Measurements from ENCODE around the gene ERBB4. TPM values are rescaled to one million over a fixed set of nuclear protein-coding genes. Genes with fewer than 3 reads are reported as not detected.

The ERBB4 gene
- total and polyA plus RNA-seq, 10 of the 15 experiments (the other 5 are each of a cell fraction or from before 2014, with no cell fraction given): under 0.01 to 0.23 (median 0.01) TPM; not detected in 4

- TF ChIP-seq ELK1 (IDR thresholded peaks at IDR 0.05; ENCODE audit: low read depth, low read length): no peak
- TF ChIP-seq SP1 (IDR thresholded peaks at IDR 0.05; ENCODE audit: low read depth, low read length): no peak
- no peak for TF ChIP-seq CBFB (IDR thresholded peaks at IDR 0.05; ENCODE audit: low read depth)
- no peak for TF ChIP-seq JUNB (IDR thresholded peaks at IDR 0.05)
- no peak for TF ChIP-seq SREBF1 (IDR thresholded peaks at IDR 0.05; ENCODE audit: low read length)
- no peak for TF ChIP-seq SRF (IDR thresholded peaks at IDR 0.05; ENCODE audit: low read depth in 2 of 2, low read length in 2 of 2)
- TF ChIP-seq USF2 (IDR thresholded peaks at IDR 0.05; ENCODE audit: borderline replicate concordance, low read depth, low read length): no peak
- TF ChIP-seq BACH1 (IDR thresholded peaks at IDR 0.05; ENCODE audit: borderline replicate concordance): no peak
- no peak for TF ChIP-seq PAX5 (IDR thresholded peaks at IDR 0.05; ENCODE audit: borderline replicate concordance, low read depth, low read length)
- no peak for TF ChIP-seq JUND (IDR thresholded peaks at IDR 0.05; ENCODE audit: low read depth, low read length)
- no peak for TF ChIP-seq BMI1 (IDR thresholded peaks at IDR 0.05; ENCODE audit: borderline replicate concordance)
These were observed 845.9 kb downstream of the ERBB4 start (continued) for GRCh38 chr2:211692689-211693088.

GRCh38 chr2:211690736-211691135, 847.9 kb downstream of the ERBB4 start:
- H3K27me3 ChIP-seq (replicated peaks in 1 of 2; ENCODE audit: control insufficient read depth in 2 of 2, insufficient read depth in 2 of 2, low read length in 1 of 2): no peaks in the 10 kb centered on the region

More at GRCh38 chr2:211690736-211691135, 847.9 kb downstream of the ERBB4 start:
- CTCF ChIA-PET: no interaction called here
- intact Hi-C loops (cut with micrococcal nuclease; ENCODE audit: unreplicated experiment): no loop called here
- no peak overlapping the region for H3K27ac ChIP-seq (ENCODE audit: control insufficient read depth, insufficient read depth)
- no peak overlapping the region for H2AFZ ChIP-seq (ENCODE audit: control insufficient read depth, low read depth, low read length)
- in situ Hi-C loops (cut with MboI): no loop called here
- BruUV-seq (replicated peaks): no TSS peak
- H3K4me2 ChIP-seq (ENCODE audit: control insufficient read depth, insufficient read depth): no peak overlapping the region
- H4K20me1 ChIP-seq (ENCODE audit: control insufficient read depth, insufficient read depth): no peaks in the 10 kb centered on the region
- POLR2A ChIA-PET: no interaction called here
- H3K4me3 ChIP-seq: no peak overlapping the region
- no peaks in the 10 kb centered on the region for H3K9me3 ChIP-seq (replicated peaks; ENCODE audit: control insufficient read depth, insufficient read depth, low read length)
- no peaks in the 10 kb centered on the region for H3K79me2 ChIP-seq (ENCODE audit: control insufficient read depth, insufficient read depth, low read length)
- RAD21 ChIA-PET (ENCODE audit: unreplicated experiment): no interaction called here
- WGBS (ENCODE audit: insufficient coverage, insufficient replicate concordance, low lambda C conversion rate, missing lambda C conversion rate): 6% methylated on average over 1 of the region's 1 CpG
- no peak overlapping the region for H3K9ac ChIP-seq (ENCODE audit: control insufficient read depth, insufficient read depth, low read length)
- no peaks in the 10 kb centered on the region for H3K4me1 ChIP-seq (ENCODE audit: control insufficient read depth, insufficient read depth, low read length)
- no peaks in the 10 kb centered on the region for H3K36me3 ChIP-seq (ENCODE audit: control insufficient read depth in 2 of 2, insufficient read depth in 2 of 2, low read length in 1 of 2)
- DNase-seq (ENCODE audit: low read depth, low spot score): no peak
- ATAC-seq: no peak
- FAIRE-seq: no peak
- SMC1A ChIA-PET (ENCODE audit: uncharacterized antibody, unreplicated experiment): interaction anchor here (0.9 kb wide), 1 partner anchor 11 kb away, joined by 3 read pairs; no protein-coding TSS in a partner anchor
- TF ChIP-seq ATF2 (IDR thresholded peaks at IDR 0.05; ENCODE audit: low read length) (no peak), BCLAF1 (IDR thresholded peaks at IDR 0.05) (no peak), RB1 (IDR thresholded peaks at IDR 0.05; ENCODE audit: borderline replicate concordance) (no peak), TCF7 (IDR thresholded peaks at IDR 0.05; ENCODE audit: borderline replicate concordance) (no peak), FOXK2 (IDR thresholded peaks at IDR 0.05) (no peak)
